HG03045 (cell line): ENCODE data around the gene ZMYND8.

Experiments
- ATAC-seq: cut with Tn5 transposase; IDR thresholded peaks from one replicate; pipeline ENCODE4 v1.9.1; 2021; ENCODE audit warnings: mild to moderate bottlenecking, moderate library complexity; ENCODE audit not compliant: unreplicated experiment

Gene ZMYND8

GRCh38 chr20:47335251-47336128 is 21.0 kb downstream of the ZMYND8 start:
- ATAC-seq = no peak

- no peak for ATAC-seq
Measured at GRCh38 chr20:47334022-47334551, 22.4 kb downstream of the ZMYND8 start.

- no peak for ATAC-seq
Measured at GRCh38 chr20:47332381-47333206, 23.9 kb downstream of the ZMYND8 start.

GRCh38 chr20:47330933-47331708 is 25.4 kb downstream of the ZMYND8 start:
- no peak for ATAC-seq

GRCh38 chr20:47330071-47330470 is 26.4 kb downstream of the ZMYND8 start:
- ATAC-seq = no peak

- no peak for ATAC-seq
Measured at GRCh38 chr20:47328129-47328528, 28.4 kb downstream of the ZMYND8 start.

GRCh38 chr20:47327711-47328110 is 28.8 kb downstream of the ZMYND8 start:
- no peak for ATAC-seq

- ATAC-seq = no peak
Measured at GRCh38 chr20:47326658-47327268, 29.7 kb downstream of the ZMYND8 start.

GRCh38 chr20:47325242-47325641 is 31.3 kb downstream of the ZMYND8 start:
- ATAC-seq = no peak

- no peak for ATAC-seq
Measured at GRCh38 chr20:47320990-47321805, 35.3 kb downstream of the ZMYND8 start.

- no peak for ATAC-seq
Measured at GRCh38 chr20:47319517-47320252, 36.8 kb downstream of the ZMYND8 start.

- no peak for ATAC-seq
Measured at GRCh38 chr20:47318586-47319516, 37.6 kb downstream of the ZMYND8 start.

GRCh38 chr20:47318027-47318585 is 38.4 kb downstream of the ZMYND8 start:
- ATAC-seq = no peak

GRCh38 chr20:47317127-47317895 is 39.2 kb downstream of the ZMYND8 start:
- ATAC-seq = no peak

- no peak for ATAC-seq
Measured at GRCh38 chr20:47316776-47317126, 39.7 kb downstream of the ZMYND8 start.

GRCh38 chr20:47315339-47316056 is 41.0 kb downstream of the ZMYND8 start:
- no peak for ATAC-seq
